HG03060 (cell line): ENCODE measurements around the gene SUPT20HL2.
"Not testable (repeated sequence)": the region's sequence is repeated elsewhere in the genome, so short reads cannot be mapped to it uniquely, and the experiment has no call there.

Experiments
- ATAC-seq: cut with Tn5 transposase; IDR thresholded peaks from one replicate; pipeline ENCODE4 v1.9.1; 2021; ENCODE audit warnings: low read depth, moderate number of reproducible peaks; ENCODE audit not compliant: unreplicated experiment

Gene SUPT20HL2

GRCh38 chrX:24314019-24314635 lies at the start of gene SUPT20HL2:
SUPT20HL2 (minus strand) TSS chrX:24314069; CDS start chrX:24313315, 754 bp downstream.
- no peak for ATAC-seq

GRCh38 chrX:24362089-24362745 lies 48.3 kb upstream of the SUPT20HL2 start:
- ATAC-seq: not testable (repeated sequence)

DNA sequence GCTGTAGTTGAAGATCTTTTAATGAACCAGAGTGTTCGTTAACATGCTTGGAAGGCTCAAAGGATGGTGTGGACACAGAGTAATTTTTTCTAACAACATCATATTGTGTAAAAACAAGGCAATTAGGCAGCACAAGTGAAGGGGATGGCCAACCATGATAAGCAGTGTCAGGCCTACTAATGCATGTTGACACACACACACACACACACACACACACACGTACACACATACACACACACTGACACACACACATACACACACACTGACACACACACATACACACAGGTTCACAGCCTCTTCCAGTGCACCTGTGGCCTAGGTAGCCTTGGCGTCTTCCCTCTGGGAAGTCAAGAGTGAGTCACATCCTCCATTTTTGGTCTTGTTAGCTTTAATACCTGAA lies 46.4 kb upstream of the SUPT20HL2 start, which contains the start of gene SUPT20HL1:
Gene SUPT20HL1 (plus strand): TSS at position 368 of the 400 bp plus-strand sequence. CDS start 2,122 bp downstream, outside the sequence.
- no peak for ATAC-seq

GRCh38 chrX:24357106-24357505 lies 43.2 kb upstream of the SUPT20HL2 start:
- no peak for ATAC-seq

DNA sequence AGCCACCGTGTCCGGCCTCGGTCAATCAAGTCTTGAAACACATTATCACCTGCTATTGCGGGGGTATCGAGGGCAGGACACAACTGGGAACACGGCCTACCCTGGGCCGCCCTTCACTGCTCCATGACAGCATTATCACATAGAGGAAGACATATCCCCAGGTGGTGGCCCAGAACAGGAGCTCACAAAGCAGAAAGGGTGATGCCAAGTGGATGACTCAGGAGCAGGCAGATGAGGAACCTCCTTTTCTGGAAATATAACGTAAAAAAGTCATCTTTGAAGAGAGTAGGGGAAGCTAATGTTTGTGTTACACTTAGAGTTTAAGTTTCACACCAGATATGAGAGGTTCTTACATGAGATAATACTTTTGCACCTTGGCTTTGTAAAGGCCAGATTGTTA lies 41.2 kb upstream of the SUPT20HL2 start:
- ATAC-seq: no peak

DNA sequence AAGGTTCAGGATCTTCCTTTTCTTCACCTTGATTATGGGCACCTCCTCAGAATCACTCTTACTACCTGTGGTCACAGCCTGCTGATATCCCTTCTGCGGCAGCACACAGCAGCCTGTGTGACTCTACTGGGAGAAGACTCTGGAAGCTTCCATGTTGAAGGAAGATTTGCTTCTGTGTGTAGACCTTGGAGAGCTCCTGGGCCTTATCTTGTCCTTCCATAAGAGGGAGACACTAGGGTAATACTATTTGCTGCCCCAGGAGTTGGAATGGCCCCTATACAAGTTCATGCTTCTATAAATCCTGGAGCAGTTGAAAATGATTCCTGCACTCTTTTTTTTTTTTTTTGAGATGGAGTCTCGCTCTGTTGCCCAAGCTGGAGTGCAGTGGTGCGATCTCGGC lies 36.3 kb upstream of the SUPT20HL2 start:
- ATAC-seq: no peak

GRCh38 chrX:24347881-24348280 lies 34.0 kb upstream of the SUPT20HL2 start:
- no peak for ATAC-seq

GRCh38 chrX:24343719-24344118 lies 29.9 kb upstream of the SUPT20HL2 start:
- peak; percentile 95 for ATAC-seq

- no peak for ATAC-seq
Observed at GRCh38 chrX:24341795-24342194, 27.9 kb upstream of the SUPT20HL2 start.

- ATAC-seq: no peak
Observed at GRCh38 chrX:24340501-24340900, 26.6 kb upstream of the SUPT20HL2 start.

- ATAC-seq: no peak
Observed at GRCh38 chrX:24339911-24340310, 26.0 kb upstream of the SUPT20HL2 start.

DNA sequence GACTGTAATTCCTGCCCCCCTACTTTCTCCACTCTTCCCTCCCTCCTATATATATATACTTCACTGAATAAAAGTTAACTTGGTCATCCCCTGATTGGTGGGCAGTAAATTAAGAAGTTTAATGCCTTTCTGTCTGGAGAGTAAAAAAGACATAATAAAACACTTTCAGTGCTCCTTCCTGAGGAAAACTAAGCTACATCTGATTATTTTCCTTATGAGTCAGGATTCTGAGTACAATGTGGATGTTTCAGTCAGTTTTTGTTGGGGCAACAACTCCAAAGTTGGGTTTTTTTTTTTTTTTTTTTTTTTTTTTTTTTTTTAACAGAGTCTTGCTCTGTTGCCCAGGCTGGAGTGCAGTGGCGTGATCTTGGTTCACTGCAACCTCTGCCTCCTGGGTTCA lies 22.0 kb upstream of the SUPT20HL2 start:
- ATAC-seq: no peak

DNA sequence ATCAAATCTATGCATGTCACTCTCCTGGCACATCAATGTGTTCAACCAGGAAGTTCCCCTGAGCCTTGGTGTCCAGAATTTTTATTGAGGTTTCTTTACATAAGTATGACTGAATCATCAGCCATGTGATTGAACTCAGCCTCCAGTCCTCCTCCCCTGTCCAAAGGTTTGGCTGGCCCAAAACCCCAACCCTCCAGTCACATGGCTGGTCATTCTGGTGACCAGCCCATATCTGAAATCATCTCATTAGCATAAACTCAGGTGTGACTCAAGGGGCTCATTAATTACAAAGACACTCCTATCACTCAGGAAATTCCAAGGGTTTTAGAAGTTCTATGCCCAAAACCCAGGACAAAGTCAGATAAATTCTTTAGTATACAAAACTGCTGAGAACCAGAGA lies 20.6 kb upstream of the SUPT20HL2 start:
- no peak for ATAC-seq

DNA sequence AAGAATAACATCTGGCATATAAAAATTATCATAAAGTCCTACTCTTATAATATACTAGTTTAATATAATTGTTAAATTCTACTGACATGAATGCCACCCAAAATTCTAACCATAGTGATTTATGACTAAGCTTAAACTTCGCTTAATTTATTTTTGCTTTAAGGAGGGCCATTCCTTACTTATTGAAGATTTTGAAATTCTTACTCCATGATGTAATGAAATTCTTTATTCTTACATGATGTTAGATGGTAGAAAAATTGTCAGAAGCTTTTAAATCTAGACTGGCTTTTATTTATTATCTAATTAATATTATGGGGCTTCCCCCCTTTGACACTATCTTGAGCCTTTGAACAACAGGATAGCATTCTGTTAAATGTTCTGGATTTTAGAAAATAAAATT lies 19.5 kb upstream of the SUPT20HL2 start:
- ATAC-seq: no peak

- ATAC-seq: no peak
Observed at GRCh38 chrX:24332878-24333277, 19.0 kb upstream of the SUPT20HL2 start.

GRCh38 chrX:24325231-24325630 lies 11.4 kb upstream of the SUPT20HL2 start:
- no peak for ATAC-seq

- ATAC-seq: no peak
Observed at GRCh38 chrX:24321741-24322395, 8.0 kb upstream of the SUPT20HL2 start.

DNA sequence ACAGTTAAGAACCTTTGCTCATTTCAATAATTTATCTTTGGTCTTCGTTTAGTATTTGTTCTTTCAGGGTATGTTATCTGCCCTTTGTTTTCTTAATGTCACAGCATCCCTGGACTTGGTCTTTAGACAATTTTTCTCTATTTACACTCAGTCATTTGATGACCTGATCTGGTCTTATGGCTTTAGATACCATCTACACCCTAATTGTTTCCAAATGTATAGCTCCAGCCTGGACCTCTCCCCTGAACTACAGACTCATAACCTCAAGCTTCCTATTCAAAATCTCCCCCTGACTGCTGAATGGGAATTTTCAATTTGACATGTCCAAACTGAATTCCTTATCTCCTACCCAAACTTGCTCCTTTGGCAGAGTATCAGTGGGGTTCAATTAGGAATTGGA lies 3.7 kb upstream of the SUPT20HL2 start:
- no peak for ATAC-seq

DNA sequence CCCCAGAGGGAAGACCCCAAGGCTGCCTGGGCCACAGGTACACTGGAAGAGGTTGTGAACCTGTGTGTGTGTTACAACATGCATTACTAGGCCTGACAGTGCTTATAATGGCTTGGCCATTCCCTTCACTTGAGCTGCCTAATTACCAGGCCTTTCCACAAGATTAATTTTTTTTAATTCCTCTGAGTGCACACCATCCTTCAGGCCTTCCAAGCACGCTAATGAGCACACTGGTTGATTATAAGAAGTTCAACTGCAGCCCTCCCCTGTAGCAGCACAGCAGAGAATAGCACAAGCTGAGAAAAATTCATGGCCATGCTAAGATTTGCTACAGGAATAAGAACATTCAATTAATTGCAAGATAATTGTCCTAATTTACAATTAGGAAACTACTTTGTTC lies 2.2 kb upstream of the SUPT20HL2 start:
- ATAC-seq: no peak

- ATAC-seq: not testable (repeated sequence)
Observed at GRCh38 chrX:24312249-24312607, 1.6 kb downstream of the SUPT20HL2 start.

- not testable (repeated sequence) for ATAC-seq
Observed at GRCh38 chrX:24311507-24312248, 2.2 kb downstream of the SUPT20HL2 start.
